Mucosa of descending colon (tissue), 3 donors: ENCODE data around the gene TULP3. TPM values are rescaled to one million over a fixed set of nuclear protein-coding genes. Genes with fewer than 3 reads are reported as not detected.

Experiments
- ATAC-seq: fragments of 200-7000 bp; cut with Tn5 transposase; one replicate; pipeline ENCODE4 v1.9.1; 2020; ENCODE audit warnings: mild to moderate bottlenecking, moderate library complexity
- DNase-seq, 3 donors: peaks; one replicate each; pipeline ENCODE4 v3.0.0-alpha.2; 2020
- H3K36me3 ChIP-seq: fragments of 200-600 bp; one replicate; pipeline ENCODE4 v1.8.0; 2021; ENCODE audit warnings: low read depth, mild to moderate bottlenecking
- H3K4me1 ChIP-seq: fragments of 200-600 bp; one replicate; pipeline ENCODE4 v1.8.0; 2021; ENCODE audit warnings: low read depth, mild to moderate bottlenecking
- H3K4me3 ChIP-seq: fragments of 200-600 bp; one replicate; pipeline ENCODE4 v1.8.0; 2021; ENCODE audit warnings: mild to moderate bottlenecking
- H3K9me3 ChIP-seq: fragments of 200-600 bp; one replicate; pipeline ENCODE4 v1.8.0; 2021; ENCODE audit warnings: mild to moderate bottlenecking
- intact Hi-C, 2 donors: fragments of 100-400 bp; cut with DNase I in 1 of 2; cut with micrococcal nuclease in 1 of 2; formaldehyde crosslinking; loops; one replicate each; pipeline versions ENCODE4 v1.11.0 to v1.11.1; 2022; cut with DNase I, micrococcal nuclease
- total RNA-seq, 3 donors: library from RNA; stranded (reverse); fragmentation: NEBNext Ultra II Directional in 2 of 3; extraction: Animal tissue kit (Norgen Biotek cat#: 25700) in 2 of 3; gene quantifications; one replicate each; pipeline versions ENCODE4 v1.2.1 to v1.2.4, GENCODE V29; 2021 to 2023
- TF ChIP-seq, protein P1 (sequence below): fragments of 200-600 bp; IDR thresholded peaks from one replicate; pipeline ENCODE4 v1.8.0; 2022; ENCODE audit warnings: antibody characterized with exemption, mild to moderate bottlenecking
- donor health status: DM: no; HTN: no; CAD: no; lungs with moderate emphysema.
- donor health status: DM: no; HTN: no; CAD: no.
- donor health status: DM: no; HTN: yes; CAD: no.

TULP3 gene
- total RNA-seq, 3 donors from 2014 or later: 7.9 to 18.2 (median 8.2) TPM

DNA sequence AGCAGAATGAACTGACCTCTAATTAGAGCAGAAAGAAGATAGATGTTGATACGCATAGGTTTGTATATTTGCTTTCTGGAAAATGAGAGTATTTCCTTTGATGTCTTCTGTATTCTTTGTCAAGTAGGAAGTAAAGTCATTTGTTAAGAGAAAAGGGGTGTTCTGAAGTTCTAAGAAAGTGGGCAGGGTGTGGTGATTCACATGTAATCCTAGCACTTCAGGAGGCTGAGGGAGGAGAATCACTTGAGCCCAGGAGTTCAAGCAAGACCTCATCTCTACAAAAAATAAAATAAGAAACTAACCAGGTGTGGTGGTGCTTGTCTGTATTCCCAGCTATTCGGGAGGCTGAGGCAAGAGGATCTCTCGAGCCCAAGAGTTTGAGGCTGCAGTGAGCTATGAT, 10.8 kb upstream of the TULP3 start:
- H3K4me3 ChIP-seq: no peak overlapping the region
- TF ChIP-seq, protein P1, sequence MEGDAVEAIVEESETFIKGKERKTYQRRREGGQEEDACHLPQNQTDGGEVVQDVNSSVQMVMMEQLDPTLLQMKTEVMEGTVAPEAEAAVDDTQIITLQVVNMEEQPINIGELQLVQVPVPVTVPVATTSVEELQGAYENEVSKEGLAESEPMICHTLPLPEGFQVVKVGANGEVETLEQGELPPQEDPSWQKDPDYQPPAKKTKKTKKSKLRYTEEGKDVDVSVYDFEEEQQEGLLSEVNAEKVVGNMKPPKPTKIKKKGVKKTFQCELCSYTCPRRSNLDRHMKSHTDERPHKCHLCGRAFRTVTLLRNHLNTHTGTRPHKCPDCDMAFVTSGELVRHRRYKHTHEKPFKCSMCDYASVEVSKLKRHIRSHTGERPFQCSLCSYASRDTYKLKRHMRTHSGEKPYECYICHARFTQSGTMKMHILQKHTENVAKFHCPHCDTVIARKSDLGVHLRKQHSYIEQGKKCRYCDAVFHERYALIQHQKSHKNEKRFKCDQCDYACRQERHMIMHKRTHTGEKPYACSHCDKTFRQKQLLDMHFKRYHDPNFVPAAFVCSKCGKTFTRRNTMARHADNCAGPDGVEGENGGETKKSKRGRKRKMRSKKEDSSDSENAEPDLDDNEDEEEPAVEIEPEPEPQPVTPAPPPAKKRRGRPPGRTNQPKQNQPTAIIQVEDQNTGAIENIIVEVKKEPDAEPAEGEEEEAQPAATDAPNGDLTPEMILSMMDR: no peak
- ATAC-seq (no peak), DNase-seq (no peak)
- no peaks in the 10 kb centered on the region for H3K36me3 ChIP-seq
- intact Hi-C loops: no loop called here
- peaks cover 8% of the 10 kb centered on the region for H3K4me1 ChIP-seq
- no peaks in the 10 kb centered on the region for H3K9me3 ChIP-seq

DNA sequence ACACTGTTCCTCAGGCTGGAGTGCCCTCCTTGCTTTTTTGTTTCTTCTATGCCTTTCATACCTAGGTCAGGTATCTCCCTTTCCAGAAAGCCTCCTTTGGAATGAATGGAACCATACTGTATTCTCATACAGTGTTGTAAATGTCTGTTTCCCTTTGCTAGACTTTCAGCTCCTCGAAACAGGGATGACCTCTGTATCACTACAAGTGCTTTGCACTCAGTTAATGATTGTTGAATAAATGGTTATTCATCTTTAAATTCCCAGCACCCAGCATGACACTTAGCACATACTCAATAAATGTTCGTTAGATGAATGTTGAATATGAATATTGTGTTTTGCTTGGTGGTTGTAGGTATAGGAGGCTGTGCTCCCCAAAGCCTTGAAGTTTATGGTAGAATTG, 5.9 kb upstream of the TULP3 start:
- no peaks in the 10 kb centered on the region for H3K9me3 ChIP-seq
- TF ChIP-seq, protein P1: no peak
- no peak for DNase-seq
- ATAC-seq: no peak
- no peaks in the 10 kb centered on the region for H3K36me3 ChIP-seq
- no peak overlapping the region for H3K4me3 ChIP-seq
- H3K4me1 ChIP-seq: no peaks in the 10 kb centered on the region
- intact Hi-C loops: no loop called here

DNA sequence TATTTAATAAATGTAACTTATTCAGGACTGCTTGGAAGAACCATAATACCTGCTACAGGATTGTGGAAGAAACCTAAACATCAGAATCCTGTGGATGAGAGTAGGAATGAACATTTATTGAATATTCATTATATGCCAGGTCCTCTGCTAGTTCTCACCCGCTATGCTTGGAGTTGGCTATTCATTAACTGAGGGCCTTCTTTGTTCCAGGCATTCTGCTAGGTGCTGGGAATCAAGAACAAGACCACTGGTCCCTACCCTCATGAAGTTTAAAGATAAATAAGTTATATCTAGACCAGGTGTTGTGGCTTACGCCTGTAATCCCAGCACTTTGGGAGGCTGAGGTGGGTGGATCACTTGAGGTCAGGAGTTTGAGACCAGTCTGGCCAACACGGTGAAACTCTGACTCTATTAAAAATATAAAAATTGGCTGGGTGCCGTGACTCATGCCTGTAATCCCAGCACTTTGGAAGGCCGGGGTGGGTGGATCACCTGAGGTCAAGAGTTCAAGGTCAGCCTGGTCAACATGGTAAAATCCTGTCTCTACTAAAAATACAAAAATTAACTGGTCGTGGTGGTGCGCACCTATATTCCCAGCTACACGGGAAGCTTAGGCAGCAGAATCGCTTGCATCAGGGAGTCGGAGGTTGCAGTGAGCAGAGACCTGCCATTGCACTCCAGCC, 3.8 kb upstream of the TULP3 start:
- TF ChIP-seq, protein P1: no peak
- ATAC-seq (no peak), DNase-seq (no peak)
- no peaks in the 10 kb centered on the region for H3K9me3 ChIP-seq
- no peak overlapping the region for H3K4me3 ChIP-seq
- H3K4me1 ChIP-seq: no peaks in the 10 kb centered on the region
- H3K36me3 ChIP-seq: no peaks in the 10 kb centered on the region
- intact Hi-C loops: no loop called here

DNA sequence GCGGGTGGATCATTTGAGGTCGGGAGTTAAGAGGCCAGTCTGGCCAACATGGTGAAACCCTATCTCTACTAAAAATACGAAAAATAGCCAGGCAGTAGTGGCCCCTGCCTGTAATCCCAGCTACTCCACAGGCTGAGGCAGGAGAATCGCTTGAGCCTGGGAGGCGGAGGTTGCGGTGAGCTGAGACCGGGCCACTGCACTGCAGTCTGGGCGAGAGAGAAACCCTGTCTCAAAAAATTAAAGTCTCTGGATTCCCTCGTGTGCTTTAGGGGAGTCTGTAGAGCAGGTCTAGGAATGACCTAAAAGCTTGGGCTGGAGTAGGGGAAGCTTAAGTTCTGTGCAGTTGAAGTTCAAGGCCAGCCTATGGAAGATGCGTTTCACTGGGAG, 697 bp upstream of the TULP3 start:
- DNase-seq: no peak
- Histone ChIP-seq H3K9me3 (no peaks in the 10 kb centered on the region), H3K4me3 (no peak overlapping the region), H3K4me1 (no peaks in the 10 kb centered on the region), H3K36me3 (no peaks in the 10 kb centered on the region)
- intact Hi-C loops: no loop called here
- ATAC-seq: no peak
- TF ChIP-seq, protein P1: no peak

DNA sequence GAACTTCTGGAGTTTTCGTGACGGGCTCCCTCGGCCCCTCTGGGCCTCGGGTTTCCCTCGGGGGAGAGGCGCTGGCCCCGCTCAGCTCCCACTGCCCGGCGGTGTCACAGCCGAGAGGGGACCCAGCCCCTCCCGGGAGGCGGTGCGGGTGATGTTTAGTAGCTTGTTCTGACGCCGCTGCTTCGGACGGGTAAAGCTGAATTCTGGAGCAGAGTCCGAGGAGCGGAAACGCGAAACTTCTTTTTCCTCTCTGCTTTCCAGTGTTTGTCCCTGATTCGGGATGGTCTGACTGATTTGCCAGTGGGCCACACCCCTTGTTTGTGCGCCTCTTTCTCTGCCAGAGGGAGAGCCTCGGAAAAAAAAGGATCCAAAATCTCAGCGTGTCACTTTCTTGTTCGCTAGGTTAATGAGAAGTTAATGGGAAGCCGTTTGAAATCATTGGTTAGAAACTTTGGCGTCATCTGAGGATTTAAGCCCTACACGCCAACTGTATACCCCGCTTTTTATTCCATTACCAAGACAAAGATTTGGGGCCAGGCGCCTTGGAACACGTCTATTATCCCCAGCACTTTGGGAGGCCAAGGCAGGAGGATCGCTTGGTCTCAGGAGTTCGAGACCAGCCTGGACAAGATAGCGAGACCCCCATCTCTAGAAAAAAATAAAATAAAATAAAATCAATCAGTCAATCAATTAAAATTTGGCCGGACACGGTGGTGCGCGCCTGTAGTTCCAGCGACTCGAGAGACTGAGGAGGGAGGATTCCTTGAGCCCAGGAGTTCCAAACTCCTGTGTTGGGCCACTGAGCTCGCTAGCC, 756 bp downstream of the TULP3 start:
- Histone ChIP-seq H3K9me3 (no peaks in the 10 kb centered on the region), H3K4me1 (no peaks in the 10 kb centered on the region), H3K4me3 (peak overlapping the region; percentile 91), H3K36me3 (no peaks in the 10 kb centered on the region)
- DNase-seq: peak in 2 of 3 donors; percentile 55 to 72
- ATAC-seq: peak; percentile 34
- intact Hi-C loops: no loop called here
- TF ChIP-seq, protein P1: no peak
